NCI-H1092 (cell line): ENCODE results near the gene DACH2.

ENCODE experiments used
- DNase-seq: peaks from one replicate; lab custom pipeline; 2025; lab: John Stamatoyannopoulos, UW

Gene DACH2

DNA sequence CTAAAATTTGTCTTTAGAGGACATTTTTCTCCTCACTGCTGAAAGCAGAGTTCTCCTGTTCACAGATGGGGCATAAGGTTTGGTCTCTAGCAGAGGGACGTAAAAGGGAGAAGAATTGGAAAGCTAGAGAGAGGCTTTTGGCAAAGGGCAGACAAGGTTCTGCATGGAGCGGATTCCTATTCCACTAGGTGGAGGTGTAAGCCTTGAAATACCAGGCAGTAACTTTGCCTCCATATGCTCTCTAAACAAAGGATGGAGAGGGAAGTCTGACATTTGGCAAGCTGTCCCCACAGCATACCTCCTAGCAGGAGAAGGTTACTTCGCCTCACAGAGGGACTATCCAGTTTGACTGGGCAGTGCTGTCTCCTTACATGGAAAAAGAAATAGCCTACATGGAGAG lies 174.7 kb downstream of the DACH2 start:
- no peak for DNase-seq

DNA sequence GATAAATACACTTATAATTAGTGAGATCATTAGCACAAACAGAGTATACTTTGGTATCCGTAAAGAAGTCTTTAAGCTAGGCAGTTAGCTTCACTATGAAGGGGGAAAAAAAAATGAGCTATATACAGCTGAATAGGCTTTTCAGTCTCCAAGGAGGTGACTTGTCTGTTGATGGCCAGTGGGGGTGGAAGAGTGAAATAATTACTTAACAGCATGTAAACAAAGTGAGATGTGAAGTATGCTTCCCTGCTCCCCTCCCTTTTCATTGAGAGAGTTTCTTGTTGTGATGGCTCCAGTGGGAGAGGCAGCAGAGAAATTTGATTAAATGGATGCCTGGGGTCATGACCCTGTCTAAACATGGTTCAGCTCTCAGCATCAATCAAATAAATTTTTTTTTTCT lies 180.9 kb downstream of the DACH2 start:
- no peak for DNase-seq

DNA sequence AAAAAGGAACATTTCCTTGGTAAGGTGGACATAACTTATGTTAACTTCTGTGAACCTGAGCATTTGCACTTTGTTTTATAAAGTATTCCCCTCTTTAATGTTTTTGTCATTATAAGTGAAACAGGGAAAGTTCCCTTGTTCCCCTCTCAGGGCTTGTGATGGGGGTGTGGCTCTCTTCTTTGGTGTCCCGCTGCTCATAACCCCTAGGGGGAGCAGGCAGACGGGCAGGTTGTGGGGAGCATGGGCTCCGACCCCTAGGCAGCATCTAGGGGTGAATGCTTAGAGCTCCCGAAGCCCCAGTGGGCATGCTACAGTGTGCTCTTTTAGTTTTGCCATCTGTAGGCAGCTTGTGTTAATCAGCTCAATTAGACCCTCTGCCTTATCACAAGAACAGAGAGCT lies 200.4 kb downstream of the DACH2 start:
- no peak for DNase-seq

DNA sequence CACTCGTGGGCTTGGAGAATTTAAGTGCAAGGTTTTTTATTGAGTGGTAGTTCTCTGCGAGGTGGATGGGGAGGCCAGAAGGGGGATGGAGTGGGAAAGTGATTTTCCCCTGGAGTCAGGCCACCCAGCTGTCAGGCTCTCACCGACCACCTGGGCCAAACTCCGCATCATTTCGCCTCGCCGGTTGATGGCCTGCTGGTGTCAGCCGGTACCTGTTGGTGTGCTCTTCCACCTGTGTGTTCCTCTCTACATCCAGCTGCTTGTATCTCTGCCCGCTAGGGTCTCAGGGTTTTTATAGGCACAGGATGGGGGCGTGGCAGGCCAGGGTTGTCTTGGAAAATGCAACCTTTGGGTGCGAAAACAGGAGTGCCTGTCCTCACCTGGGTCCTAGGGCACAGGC lies 200.9 kb downstream of the DACH2 start:
- no peak for DNase-seq

DNA sequence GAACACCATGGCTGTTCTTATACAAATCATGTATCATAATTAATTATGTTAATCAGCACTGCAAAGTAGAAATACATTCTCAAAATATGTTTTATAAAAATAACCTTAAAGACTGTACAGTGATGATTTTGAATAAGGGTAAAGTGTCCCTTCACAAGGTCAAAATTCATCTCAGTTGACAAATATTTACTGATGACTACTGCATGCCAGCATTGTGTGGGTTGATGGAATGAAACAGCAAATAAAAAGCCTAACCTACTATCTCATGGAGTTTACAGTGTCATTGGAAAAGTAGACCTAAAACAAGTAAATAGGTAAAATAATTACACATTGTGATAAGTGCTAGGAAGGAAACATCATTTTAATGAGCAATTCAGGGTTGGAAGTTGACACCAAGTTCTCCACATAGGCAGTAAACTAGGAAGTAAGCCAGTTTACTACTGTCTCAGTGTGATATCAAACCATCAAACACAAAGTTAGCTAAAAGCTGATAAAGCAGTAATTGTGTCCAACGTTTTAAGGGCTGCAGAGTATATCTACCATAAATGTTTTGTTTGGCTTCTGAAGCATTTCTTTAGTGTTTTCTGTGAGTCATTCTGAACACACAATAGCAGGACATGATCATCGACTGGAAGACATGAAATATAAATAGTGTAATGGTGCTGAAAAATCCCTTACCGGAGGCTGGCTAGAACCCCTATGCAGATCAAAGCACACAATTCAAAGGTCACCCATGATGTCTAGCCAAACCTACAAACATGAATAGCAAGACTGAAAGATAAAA lies 221.8 kb downstream of the DACH2 start:
- no peak for DNase-seq

DNA sequence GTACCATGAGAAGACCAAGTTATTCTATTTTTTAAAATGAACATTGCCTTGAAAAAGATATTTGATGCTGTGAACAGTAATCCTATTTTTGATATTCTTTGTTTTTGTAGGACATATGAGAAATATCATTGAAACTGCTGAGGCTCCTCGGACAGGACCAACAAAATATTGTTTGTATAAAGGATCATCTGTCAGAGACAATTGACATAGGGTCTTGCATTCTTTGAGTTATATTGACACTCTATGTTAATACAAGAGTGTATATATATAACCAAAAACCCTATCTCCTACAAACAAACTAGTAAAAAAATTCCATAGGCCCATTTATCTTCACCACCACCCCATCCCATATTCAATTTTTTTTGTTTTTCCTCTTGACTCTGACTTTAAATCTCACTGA lies 222.7 kb downstream of the DACH2 start:
- DNase-seq = no peak

DNA sequence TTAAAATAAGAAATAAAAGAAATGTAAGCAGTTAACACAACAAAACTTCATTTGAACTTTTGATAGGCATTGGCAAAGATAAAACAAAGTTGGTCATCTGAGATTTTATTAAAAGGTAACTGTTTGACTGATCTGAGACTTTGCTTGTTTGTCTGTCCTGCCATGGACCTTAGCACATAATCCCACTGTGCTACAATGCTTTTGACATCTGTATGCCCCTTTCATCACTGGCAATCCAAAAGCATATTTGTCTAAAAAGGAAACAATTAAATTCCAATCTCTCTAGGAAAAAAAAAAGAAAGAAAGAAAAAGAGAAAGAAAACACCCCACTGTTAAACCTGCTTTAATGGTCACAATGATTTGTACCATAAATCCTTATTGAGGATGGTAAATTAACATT lies 231.0 kb downstream of the DACH2 start:
- DNase-seq = no peak

DNA sequence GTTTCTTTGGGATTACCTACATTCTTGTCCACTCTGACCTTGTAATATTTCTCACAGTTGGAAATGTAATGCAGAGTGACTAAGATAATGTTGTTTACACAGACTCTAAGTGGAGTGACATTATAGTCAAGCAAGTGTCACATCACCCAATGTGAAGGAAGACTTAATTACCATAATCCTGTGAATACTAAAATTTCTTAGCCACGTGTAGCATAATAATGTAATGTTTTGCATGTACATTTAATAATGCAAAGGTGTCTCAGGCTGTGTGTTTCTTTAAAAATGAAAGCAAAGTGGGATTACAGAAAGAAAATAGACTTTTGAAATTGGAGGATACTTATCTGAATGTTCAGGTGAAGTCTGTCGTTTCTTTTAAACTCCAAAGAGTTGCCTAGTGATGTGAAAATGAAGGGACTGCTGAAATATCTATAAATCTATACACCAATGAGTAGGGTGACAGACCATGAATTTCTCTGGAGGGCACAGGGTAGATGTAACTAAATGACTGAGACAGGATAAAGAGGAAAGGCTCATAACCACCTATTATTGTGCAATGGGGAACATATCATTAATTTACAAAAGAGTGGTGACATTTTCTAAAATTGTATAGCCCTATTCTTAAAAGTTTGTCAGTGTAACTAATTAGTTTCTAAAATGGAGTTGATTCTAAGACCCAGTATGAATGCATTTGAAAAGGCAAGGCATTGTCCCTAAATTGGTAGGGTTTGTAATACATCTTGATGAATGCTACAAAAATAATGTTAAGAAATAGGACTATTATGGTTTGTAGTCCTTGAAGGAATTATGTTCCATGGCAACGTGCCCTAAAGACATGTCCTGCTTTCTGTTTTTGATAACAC lies 235.7 kb downstream of the DACH2 start:
- no peak for DNase-seq

DNA sequence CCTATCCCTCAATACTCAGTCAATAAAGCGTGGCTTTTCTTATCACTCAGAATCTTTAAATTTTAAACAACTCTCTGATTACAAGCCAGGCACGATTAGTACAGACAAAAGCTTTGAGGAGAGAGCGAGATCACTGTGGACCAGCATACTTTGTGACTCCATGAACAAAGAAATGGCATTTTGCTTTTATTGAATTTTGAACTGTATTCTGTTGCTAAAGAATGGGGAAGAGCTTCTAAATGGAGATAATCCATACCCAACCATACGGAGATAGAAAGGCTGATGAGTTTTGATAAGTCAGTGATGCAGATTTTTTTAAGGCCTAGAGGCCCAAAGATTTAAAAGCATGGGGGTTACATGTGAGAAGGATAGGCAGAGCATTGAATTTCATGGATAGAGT lies 259.1 kb downstream of the DACH2 start:
- no peak for DNase-seq

DNA sequence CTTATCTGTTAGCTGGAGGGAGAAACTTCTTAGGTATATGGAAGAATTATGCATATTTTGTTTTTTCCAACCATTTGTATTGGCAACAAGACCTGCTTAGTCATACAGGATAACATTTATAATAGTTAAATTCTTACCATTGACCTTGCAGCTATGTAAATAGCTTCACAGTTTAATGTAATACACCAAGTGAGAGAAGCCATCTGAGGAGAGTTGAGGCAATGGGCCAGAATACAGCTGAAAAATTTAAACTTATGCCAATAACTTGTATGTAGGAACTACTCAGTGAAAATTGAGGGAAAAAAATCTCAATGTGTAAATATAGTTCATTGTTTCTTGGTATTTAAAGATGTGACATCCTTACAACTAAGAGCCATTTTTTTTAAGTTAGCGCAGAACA lies 273.5 kb downstream of the DACH2 start:
- no peak for DNase-seq

DNA sequence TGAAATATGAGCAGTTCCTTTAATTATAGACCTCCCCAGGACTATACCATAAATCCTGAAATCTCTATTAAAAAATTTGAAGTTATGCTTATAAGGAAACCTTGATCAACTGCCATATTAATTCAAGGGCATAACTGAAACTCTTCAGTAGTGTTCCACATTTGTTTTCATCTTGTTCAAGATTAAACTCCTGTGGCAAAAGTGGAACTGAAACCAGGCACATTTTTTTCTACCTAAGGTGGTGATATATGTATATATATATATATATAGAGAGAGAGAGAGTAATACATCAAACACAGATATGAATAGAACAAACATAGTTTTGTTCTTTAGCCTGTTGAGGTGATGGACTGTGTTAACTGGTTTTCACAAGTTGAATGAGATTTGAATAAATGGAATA lies 287.9 kb downstream of the DACH2 start:
- DNase-seq = no peak

DNA sequence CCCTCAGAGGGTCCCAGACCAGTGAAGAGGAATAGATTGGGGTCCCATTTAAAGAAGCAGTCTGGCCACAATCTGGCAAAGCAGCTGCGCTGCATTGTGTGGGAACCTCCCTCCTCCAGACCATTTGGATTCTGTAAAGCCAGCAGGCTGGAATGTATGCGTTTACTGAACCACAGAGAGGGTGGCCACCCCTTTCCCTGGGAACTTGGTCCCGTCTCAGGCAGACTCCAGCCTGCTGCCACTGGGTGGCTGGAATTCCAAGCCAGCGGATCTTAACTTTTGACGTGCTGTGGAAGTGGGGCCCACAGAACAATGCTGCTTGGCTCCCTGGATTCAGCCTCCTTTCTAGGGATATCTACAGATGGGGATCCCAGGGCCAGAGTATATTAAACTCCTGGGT lies 307.2 kb downstream of the DACH2 start:
- no peak for DNase-seq

DNA sequence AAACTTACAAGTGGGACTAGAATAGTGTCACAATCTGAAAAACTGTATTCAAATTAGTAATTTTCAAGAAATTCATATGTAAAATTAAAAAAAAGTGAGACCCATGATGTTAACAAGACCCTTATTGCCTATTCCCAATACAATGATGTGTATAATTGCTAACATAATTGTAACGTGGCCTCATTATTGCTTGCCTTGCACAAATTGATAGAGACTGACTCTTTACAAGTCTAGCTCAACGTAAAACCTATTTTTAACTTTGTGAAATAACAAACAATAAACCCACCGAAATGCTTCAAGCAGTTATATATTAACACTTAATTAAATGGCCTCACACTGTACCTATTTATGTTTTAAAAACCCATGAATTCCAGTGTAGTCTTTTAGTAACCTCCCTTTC lies 312.5 kb downstream of the DACH2 start:
- DNase-seq = no peak

DNA sequence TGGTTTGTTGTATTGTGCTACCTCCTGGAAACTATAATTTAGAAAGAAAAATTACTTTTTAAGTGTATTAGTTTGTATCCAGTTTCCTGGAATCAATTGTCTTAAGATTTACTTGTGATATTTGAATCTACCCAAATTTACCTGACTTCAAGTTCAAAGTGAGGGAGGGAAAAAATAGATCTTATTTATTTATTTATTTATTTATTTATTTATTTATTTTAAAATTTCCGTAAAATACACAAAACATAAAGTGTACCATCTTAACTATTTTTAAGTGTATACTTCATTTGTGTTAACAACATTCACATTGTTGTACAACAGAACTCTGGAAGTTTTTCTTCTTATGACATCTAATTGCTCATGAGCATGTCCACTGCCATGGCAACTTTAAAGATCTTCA lies 356.0 kb downstream of the DACH2 start:
- no peak for DNase-seq

DNA sequence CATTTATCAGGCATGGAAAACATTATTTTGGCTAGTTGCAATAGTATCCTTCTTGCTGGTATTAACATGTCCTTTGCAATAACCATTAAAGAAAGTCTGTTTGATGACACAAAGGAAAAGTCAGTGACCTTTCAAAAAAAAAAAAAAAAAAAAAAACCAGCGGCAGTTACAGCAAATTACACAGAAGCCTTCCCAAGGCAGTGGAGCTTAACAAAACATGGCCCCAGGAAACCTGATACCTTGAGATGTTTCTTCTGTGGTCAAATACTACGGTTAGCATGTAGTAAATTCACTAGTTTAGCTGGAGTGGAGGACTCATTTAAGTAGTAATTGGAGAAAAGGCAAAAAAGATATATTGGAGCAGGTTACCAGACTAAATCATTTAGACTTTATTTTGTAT lies 359.1 kb downstream of the DACH2 start:
- DNase-seq = no peak

DNA sequence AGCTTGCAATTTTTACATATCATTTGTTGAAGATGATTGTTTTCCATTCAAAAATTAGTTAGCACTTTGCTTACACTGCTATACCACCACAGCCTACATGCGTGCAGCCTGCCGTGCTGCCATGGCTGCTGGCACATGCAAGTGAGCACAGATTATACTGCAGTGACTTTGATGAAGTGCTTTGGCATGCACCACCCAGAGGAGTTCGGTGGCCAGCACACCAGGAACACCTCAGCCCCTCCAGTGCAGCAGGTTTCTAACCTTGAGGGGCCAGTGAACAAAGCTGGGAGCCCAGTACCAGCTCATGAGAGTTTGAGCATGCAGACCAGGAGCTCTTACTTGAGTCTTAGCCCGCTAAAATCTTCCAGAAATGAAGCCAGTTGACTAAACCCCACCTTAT lies 431.5 kb downstream of the DACH2 start:
- no peak for DNase-seq

DNA sequence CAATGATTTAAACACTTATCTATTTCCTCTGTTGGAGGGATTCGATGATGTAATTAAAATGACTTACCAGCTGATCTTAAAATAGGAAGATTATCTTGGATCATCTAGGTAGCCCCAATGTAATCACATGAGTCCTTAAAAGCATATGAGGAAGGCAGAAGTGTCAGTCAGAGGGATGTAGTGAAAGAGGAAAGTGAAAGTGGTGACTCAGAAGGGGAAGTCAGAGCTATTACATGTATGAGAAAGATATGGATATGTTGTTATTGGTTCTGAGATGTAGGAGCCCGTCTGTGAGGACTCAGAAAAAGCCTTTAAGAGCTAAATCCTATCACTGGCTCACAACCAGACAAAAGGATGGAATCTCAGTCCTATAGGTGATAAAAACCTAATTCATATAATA lies 456.4 kb downstream of the DACH2 start:
- no peak for DNase-seq

DNA sequence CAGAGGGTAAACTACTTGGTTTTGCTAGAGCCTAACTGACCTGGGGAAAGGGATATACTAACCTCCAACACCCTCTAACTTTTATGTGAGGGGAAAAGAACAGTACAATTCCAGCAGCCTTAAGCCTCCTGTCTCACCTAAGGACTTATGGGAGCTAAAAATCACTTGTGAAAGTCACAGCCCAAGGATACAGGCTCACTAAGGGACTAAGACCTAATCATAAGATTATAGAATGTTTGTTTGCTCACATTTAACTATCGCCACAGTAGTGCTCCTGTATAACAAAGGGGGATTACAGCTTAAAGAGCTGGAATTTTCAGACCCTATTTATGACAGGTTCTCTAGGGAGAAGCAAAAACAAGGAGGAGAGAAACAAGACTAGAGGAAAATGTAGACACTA lies 548.7 kb downstream of the DACH2 start:
- DNase-seq = no peak

DNA sequence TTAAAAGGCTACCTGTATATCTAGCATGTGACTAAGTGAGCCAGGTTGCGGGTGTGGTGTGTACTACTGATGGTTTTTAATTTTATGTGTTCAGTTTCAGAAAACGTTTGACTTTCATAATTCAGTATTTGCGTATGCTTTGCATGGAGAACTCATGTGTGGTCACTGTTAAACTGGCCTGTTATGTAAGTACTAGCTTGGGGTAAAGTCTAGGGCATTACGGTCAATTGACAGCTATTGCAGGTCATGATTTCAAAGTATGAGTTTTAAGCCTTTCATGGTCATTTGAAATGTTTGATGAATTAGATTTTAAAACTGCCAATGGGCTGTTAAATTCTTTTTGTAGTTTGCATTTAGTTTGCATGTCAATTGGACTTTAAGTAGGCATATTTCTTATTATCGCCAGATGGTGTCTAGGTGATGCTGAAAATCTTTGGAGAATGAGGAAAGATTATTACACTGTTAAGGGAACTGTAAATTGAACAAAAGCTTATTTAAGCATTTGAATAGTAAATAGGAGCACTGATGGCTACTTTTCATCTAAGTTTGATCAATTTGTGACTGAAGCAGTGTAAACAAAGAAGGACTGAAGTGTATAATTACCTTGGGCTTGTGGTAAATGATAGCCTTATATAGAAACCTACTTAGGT lies 563.4 kb downstream of the DACH2 start:
- DNase-seq = no peak

DNA sequence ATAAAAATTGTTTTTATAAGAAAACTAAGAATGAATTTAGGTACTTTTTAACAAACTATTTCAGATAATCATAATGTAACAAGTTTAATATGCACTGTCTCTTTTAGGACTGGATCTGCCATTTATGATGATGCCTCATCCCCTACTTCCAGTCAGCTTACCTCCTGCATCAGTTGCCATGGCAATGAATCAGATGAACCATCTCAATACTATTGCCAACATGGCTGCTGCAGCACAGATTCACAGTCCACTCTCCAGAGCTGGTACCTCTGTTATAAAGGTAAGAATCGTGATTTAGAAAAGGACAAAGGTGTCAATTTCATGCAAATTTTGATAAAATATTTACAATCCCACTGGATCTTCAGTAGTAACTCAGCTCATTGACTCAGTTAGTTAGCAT lies 566.2 kb downstream of the DACH2 start:
- no peak for DNase-seq

DNA sequence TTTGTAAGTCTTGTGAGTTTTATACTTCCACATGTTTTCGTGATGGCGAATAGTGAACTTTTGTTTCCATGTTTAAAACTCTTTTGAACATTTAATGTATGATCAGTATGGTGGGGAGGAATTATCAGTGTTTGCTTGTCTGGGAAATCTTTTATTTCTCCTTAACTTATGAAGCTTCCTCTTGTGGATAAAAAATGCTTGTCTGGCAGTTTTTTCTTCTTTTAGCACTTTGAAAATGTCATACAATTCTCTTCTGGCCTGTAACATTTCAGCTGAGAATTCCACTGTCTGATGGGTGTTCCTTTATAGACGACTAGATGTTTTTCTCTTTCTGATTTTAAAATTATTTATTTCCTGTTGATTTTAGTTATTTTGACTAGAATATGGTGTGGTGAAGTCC lies 576.0 kb downstream of the DACH2 start:
- DNase-seq = no peak

DNA sequence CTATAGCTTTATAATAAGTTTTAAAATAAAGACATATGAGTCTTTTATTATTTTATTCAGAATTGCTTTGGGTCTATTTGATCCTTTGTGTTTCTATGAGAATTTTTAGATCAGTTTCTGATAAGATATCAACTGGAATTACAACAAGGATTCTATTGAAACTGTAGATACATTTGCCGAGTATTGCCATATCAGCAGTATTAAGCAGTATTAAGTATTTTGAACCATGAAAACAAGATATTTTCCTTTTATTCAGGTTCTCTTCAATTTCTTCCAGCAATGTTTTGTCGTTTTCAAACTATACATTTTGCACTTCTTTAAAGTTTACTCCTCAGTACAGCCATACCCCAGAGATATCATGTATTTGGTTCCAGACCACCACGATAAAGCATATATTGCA lies 598.8 kb downstream of the DACH2 start:
- DNase-seq = no peak

DNA sequence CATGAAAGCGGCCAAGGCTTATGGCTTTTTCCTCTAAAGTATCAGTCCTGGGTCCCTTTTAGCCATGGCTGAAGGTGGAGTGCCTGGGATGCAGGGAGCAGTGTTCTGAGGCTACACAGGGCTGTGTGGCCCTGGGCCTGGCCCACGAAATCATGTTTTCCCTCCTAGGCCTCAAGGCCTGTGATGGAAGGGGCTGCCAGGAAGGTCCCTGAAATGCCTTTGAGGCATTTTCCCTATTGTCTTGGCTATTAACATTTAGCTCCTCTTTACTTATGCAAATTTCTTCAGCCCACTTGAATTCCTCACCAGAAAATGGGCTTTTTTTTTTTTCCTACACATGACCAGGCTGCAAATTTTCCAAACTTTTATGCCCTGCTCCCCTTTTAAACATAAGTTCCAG lies 657.0 kb downstream of the DACH2 start:
- no peak for DNase-seq
